Mesothelial cell of epicardium (in vitro differentiated cells): ENCODE data around the gene STXBP5. TPM values are rescaled to one million over a fixed set of nuclear protein-coding genes. Genes with fewer than 3 reads are reported as not detected.

ENCODE experiments used
- DNase-seq, 2 experiments: peaks; one replicate each; pipeline ENCODE4 v3.0.0; 2021; ENCODE audit warnings: low spot score in 2 of 2; ENCODE audit not compliant: unreplicated experiment in 2 of 2
- H3K27ac Mint-ChIP-seq: 2 replicates; pipeline ENCODE4 v1.8.0; 2021; ENCODE audit warnings: mixed read lengths
- H3K27me3 Mint-ChIP-seq: 2 replicates; pipeline ENCODE4 v1.8.0; 2021; ENCODE audit warnings: low read depth, mixed read lengths
- H3K36me3 Mint-ChIP-seq: 2 replicates; pipeline ENCODE4 v1.8.0; 2021; ENCODE audit warnings: mixed read lengths
- H3K4me1 Mint-ChIP-seq: 2 replicates; pipeline ENCODE4 v1.8.0; 2021; ENCODE audit warnings: mixed read lengths
- H3K4me3 Mint-ChIP-seq: 2 replicates; pipeline ENCODE4 v1.8.0; 2021; ENCODE audit warnings: mild to moderate bottlenecking, moderate library complexity, mixed read lengths
- H3K9me3 Mint-ChIP-seq: 2 replicates; pipeline ENCODE4 v1.8.0; 2021; ENCODE audit warnings: mixed read lengths
- CTCF ChIP-seq: fragments of 200-600 bp; sonication (generic); IDR thresholded peaks from one replicate; pipeline ENCODE4 v1.5.0; 2021; ENCODE audit warnings: antibody characterized with exemption; ENCODE audit not compliant: unreplicated experiment
- total RNA-seq: library from RNA; stranded (reverse); gene quantifications from 3 replicates; pipeline ENCODE4 v1.2.1, GENCODE V29; 2021

The STXBP5 gene
- total RNA-seq, 1 donor from 2014 or later, result 22.0 TPM

GRCh38 chr6:147287869-147288271, 83.7 kb downstream of the STXBP5 start:
- H3K9me3 Mint-ChIP-seq, result no peaks in the 10 kb centered on the region
- H3K27me3 Mint-ChIP-seq, result no peaks in the 10 kb centered on the region
- DNase-seq, result no peak
- no peak overlapping the region for H3K27ac Mint-ChIP-seq
- H3K4me3 Mint-ChIP-seq, result no peak overlapping the region
- peaks cover 9% of the 10 kb centered on the region for H3K36me3 Mint-ChIP-seq
- no peak for TF ChIP-seq CTCF
- H3K4me1 Mint-ChIP-seq, result peaks cover 11% of the 10 kb centered on the region

GRCh38 chr6:147297124-147297523, 92.9 kb downstream of the STXBP5 start:
- Mint-ChIP-seq H3K4me3 (no peak overlapping the region), H3K4me1 (no peaks in the 10 kb centered on the region), H3K27me3 (no peaks in the 10 kb centered on the region), H3K27ac (no peak overlapping the region), H3K9me3 (peaks cover 65% of the 10 kb centered on the region), H3K36me3 (peaks cover 64% of the 10 kb centered on the region)
- TF ChIP-seq CTCF, result no peak
- DNase-seq, result no peak

GRCh38 chr6:147297663-147298316, 93.6 kb downstream of the STXBP5 start:
- Mint-ChIP-seq H3K27ac (no peak overlapping the region), H3K36me3 (peaks cover 67% of the 10 kb centered on the region), H3K27me3 (no peaks in the 10 kb centered on the region), H3K9me3 (peaks cover 69% of the 10 kb centered on the region), H3K4me3 (no peak overlapping the region), H3K4me1 (no peaks in the 10 kb centered on the region)
- no peak for TF ChIP-seq CTCF
- no peak for DNase-seq

GRCh38 chr6:147298461-147298860, 94.2 kb downstream of the STXBP5 start:
- no peak for TF ChIP-seq CTCF
- Mint-ChIP-seq H3K36me3 (peaks cover 72% of the 10 kb centered on the region), H3K4me3 (no peak overlapping the region)

GRCh38 chr6:147299035-147299434, 94.8 kb downstream of the STXBP5 start:
- H3K27me3 Mint-ChIP-seq, result no peaks in the 10 kb centered on the region
- no peak overlapping the region for H3K27ac Mint-ChIP-seq
- H3K4me3 Mint-ChIP-seq, result no peak overlapping the region
- H3K36me3 Mint-ChIP-seq, result peaks cover 78% of the 10 kb centered on the region
- TF ChIP-seq CTCF, result no peak
- H3K4me1 Mint-ChIP-seq, result no peaks in the 10 kb centered on the region
- DNase-seq, result no peak
- H3K9me3 Mint-ChIP-seq, result peaks cover 79% of the 10 kb centered on the region

More at GRCh38 chr6:147298461-147298860, 94.2 kb downstream of the STXBP5 start:
- Mint-ChIP-seq H3K9me3 (peaks cover 74% of the 10 kb centered on the region), H3K4me1 (no peaks in the 10 kb centered on the region), H3K27me3 (no peaks in the 10 kb centered on the region), H3K27ac (no peak overlapping the region)
- no peak for DNase-seq
